ENCODE results near the gene DGKQ.

Gene DGKQ

GRCh38 chr4:996030-996996, 22.9 kb upstream of the DGKQ start:
- H3K79me2 ChIP-seq (ENCODE audit: low read length) = no peaks in the 10 kb centered on the region
- H3K4me2 ChIP-seq (ENCODE audit: low read length) = 0 out of 2 replicates have a peak overlapping the region, but pooled peaks have one; percentile 14
- peaks cover 24% of the 10 kb centered on the region for H3K27me3 ChIP-seq (ENCODE audit: low read depth, low read length)
- H3K4me3 ChIP-seq (ENCODE audit: low read length) = no peak overlapping the region
- no peaks in the 10 kb centered on the region for H3K36me3 ChIP-seq (replicated peaks; ENCODE audit: low read depth, low read length)
- H3K27ac ChIP-seq (ENCODE audit: low read length) = no peak overlapping the region
- TF ChIP-seq CTCF (IDR thresholded peaks at IDR 0.05; ENCODE audit: low read depth, low read length) (no peak), EZH2phosphoT487 (IDR thresholded peaks at IDR 0.05; ENCODE audit: low read depth) (no peak)
- no peaks in the 10 kb centered on the region for H3K9me3 ChIP-seq (ENCODE audit: insufficient read depth, low read length)
- no peaks in the 10 kb centered on the region for H4K20me1 ChIP-seq (ENCODE audit: insufficient read depth, low read length)
- H3K9ac ChIP-seq (ENCODE audit: low read length) = no peak overlapping the region
- no peak overlapping the region for H2AFZ ChIP-seq (ENCODE audit: low read depth, low read length)
- peaks cover 13% of the 10 kb centered on the region for H3K4me1 ChIP-seq (ENCODE audit: low read length)

- no peak overlapping the region for H3K4me2 ChIP-seq (ENCODE audit: low read length)
- no peak overlapping the region for H3K4me3 ChIP-seq (ENCODE audit: low read length)
- no peak overlapping the region for H3K27ac ChIP-seq (ENCODE audit: low read length)
- no peaks in the 10 kb centered on the region for H4K20me1 ChIP-seq (ENCODE audit: insufficient read depth, low read length)
- peaks cover 13% of the 10 kb centered on the region for H3K4me1 ChIP-seq (ENCODE audit: low read length)
- H3K27me3 ChIP-seq (ENCODE audit: low read depth, low read length) = peaks cover 24% of the 10 kb centered on the region
- no peaks in the 10 kb centered on the region for H3K9me3 ChIP-seq (ENCODE audit: insufficient read depth, low read length)
- no peaks in the 10 kb centered on the region for H3K79me2 ChIP-seq (ENCODE audit: low read length)
- no peaks in the 10 kb centered on the region for H3K36me3 ChIP-seq (replicated peaks; ENCODE audit: low read depth, low read length)
- TF ChIP-seq EZH2phosphoT487 (IDR thresholded peaks at IDR 0.05; ENCODE audit: low read depth) (no peak), CTCF (IDR thresholded peaks at IDR 0.05; ENCODE audit: low read depth, low read length) (peak; percentile 7; the same call in 1 of the 2 replicates)
- H2AFZ ChIP-seq (ENCODE audit: low read depth, low read length) = no peak overlapping the region
- no peak overlapping the region for H3K9ac ChIP-seq (ENCODE audit: low read length)
These were observed 22.1 kb upstream of the DGKQ start for GRCh38 chr4:995311-996026.

- no peaks in the 10 kb centered on the region for H4K20me1 ChIP-seq (ENCODE audit: insufficient read depth, low read length)
- TF ChIP-seq CTCF (IDR thresholded peaks at IDR 0.05; ENCODE audit: low read depth, low read length) = no peak
- TF ChIP-seq EZH2phosphoT487 (IDR thresholded peaks at IDR 0.05; ENCODE audit: low read depth) = no peak
- H3K4me1 ChIP-seq (ENCODE audit: low read length) = peaks cover 13% of the 10 kb centered on the region
- H2AFZ ChIP-seq (ENCODE audit: low read depth, low read length) = peak within 1 kb of the TSS; percentile 91
- H3K36me3 ChIP-seq (replicated peaks; ENCODE audit: low read depth, low read length) = no peaks in the 10 kb centered on the region
- peaks cover 15% of the 10 kb centered on the region for H3K27me3 ChIP-seq (ENCODE audit: low read depth, low read length)
- H3K9ac ChIP-seq (ENCODE audit: low read length) = peak within 1 kb of the TSS; percentile 72
- H3K27ac ChIP-seq (ENCODE audit: low read length) = peak within 1 kb of the TSS; percentile 35
- peak within 1 kb of the TSS; percentile 73 for H3K4me3 ChIP-seq (ENCODE audit: low read length)
- H3K4me2 ChIP-seq (ENCODE audit: low read length) = peak within 1 kb of the TSS; percentile 98
- no peaks in the 10 kb centered on the region for H3K9me3 ChIP-seq (ENCODE audit: insufficient read depth, low read length)
- H3K79me2 ChIP-seq (ENCODE audit: low read length) = no peaks in the 10 kb centered on the region
These were observed 20.0 kb upstream of the DGKQ start, which contains the start of gene SLC26A1 for GRCh38 chr4:993111-994029. TSS of gene SLC26A1 (minus strand) at chr4:993404. CDS start at chr4:991703, 1,701 bp downstream.
